Measurements from ENCODE around the gene MEOX2. TPM values are rescaled to one million over a fixed set of nuclear protein-coding genes. Genes with fewer than 3 reads are reported as not detected.

The MEOX2 gene
- total RNA-seq, 6 donors from 2014 or later: 2.9 to 17.2 (median 8.6) TPM

DNA sequence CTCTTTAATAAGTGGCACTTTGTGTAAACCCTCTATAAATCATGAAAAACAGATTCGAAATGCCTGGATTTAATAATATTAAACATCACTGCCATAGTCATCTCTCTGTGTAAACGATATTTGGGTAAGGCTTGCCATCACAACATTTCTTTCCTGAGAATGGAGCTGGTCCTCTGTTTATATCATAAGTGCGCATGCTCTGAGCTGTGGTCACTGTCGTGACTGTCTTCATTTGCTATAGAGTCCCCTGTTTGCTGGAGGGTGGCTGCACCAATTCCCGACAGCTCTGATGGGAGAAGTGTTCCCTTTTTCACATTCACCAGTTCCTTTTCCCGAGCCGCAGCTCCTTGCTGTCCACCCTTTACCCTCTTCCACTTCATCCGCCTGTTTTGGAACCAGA lies 74.3 kb downstream of the MEOX2 start:
- H3K4me3 ChIP-seq: no peak overlapping the region
- DNase-seq (no peak), ATAC-seq (ENCODE audit: low FRiP score in 2 of 2) (no peak)
- no peak overlapping the region for H3K27ac ChIP-seq
- no peaks in the 10 kb centered on the region for H3K27me3 ChIP-seq
- no peaks in the 10 kb centered on the region for H3K36me3 ChIP-seq
- WGBS, 2 donors: 80 to 81% methylated on average over 8 of the region's 8 CpGs
- H3K9me3 ChIP-seq: no peaks in the 10 kb centered on the region
- H3K4me1 ChIP-seq: no peaks in the 10 kb centered on the region
- TF ChIP-seq POLR2AphosphoS5 (IDR thresholded peaks at IDR 0.05): no peak
- TF ChIP-seq EP300 (IDR thresholded peaks at IDR 0.05): no peak
- no peak for TF ChIP-seq POLR2A (IDR thresholded peaks at IDR 0.05)
- TF ChIP-seq, protein P1, sequence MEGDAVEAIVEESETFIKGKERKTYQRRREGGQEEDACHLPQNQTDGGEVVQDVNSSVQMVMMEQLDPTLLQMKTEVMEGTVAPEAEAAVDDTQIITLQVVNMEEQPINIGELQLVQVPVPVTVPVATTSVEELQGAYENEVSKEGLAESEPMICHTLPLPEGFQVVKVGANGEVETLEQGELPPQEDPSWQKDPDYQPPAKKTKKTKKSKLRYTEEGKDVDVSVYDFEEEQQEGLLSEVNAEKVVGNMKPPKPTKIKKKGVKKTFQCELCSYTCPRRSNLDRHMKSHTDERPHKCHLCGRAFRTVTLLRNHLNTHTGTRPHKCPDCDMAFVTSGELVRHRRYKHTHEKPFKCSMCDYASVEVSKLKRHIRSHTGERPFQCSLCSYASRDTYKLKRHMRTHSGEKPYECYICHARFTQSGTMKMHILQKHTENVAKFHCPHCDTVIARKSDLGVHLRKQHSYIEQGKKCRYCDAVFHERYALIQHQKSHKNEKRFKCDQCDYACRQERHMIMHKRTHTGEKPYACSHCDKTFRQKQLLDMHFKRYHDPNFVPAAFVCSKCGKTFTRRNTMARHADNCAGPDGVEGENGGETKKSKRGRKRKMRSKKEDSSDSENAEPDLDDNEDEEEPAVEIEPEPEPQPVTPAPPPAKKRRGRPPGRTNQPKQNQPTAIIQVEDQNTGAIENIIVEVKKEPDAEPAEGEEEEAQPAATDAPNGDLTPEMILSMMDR (IDR thresholded peaks at IDR 0.05): no peak

DNA sequence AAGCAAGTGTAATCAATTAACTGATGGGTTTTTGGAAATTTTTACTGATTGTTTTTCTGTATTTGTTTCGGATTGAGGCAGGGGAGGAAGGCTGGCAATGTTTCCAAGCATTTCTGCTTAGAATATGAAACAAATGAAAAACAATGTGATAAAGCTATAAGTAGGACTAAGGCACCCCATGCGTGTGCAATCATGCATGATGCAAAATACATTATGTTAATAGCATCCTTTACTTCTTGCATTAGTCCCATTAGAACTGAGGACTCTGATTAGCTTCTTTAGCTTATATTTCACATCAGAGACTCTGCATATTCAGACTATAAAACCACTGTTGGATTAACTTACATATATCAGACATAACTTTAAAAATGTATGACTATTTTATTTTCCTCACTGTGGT lies 76.0 kb downstream of the MEOX2 start:
- Histone ChIP-seq H3K4me3 (no peak overlapping the region), H3K9me3 (no peaks in the 10 kb centered on the region), H3K36me3 (no peaks in the 10 kb centered on the region), H3K27me3 (no peaks in the 10 kb centered on the region), H3K4me1 (no peaks in the 10 kb centered on the region), H3K27ac (no peak overlapping the region)
- no peak for ATAC-seq (ENCODE audit: low FRiP score in 2 of 2)
- no peak for TF ChIP-seq POLR2AphosphoS5 (IDR thresholded peaks at IDR 0.05)
- TF ChIP-seq, protein P1 (IDR thresholded peaks at IDR 0.05): no peak
- TF ChIP-seq EP300 (IDR thresholded peaks at IDR 0.05): no peak
- no peak for TF ChIP-seq POLR2A (IDR thresholded peaks at IDR 0.05)
- WGBS, 2 donors: 79 to 89% methylated on average over 2 of the region's 2 CpGs
- no peak for DNase-seq

DNA sequence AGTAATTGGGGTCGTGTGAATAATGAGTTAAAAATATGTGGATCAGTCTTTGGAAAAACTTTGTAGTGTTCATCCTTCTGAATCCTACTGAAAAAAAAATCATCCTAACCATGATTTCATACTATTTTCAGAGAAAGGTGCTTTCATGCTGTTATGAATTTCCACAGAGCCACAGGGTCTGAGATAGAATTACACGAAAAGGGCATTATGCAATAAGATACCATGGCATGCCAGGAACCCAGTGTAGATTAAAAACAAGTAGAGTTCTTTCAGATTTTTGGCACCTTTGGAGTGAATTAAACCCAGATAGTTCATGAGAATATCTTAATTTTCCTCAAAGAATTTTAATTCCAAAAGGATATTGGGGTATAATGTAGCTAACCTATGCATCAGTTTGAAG lies 77.2 kb downstream of the MEOX2 start:
- no peak for DNase-seq
- Histone ChIP-seq H3K4me1 (no peaks in the 10 kb centered on the region), H3K27ac (no peak overlapping the region), H3K36me3 (no peaks in the 10 kb centered on the region), H3K4me3 (no peak overlapping the region), H3K9me3 (no peaks in the 10 kb centered on the region), H3K27me3 (no peaks in the 10 kb centered on the region)
- 75 to 77% methylated on average over 2 of the region's 2 CpGs for WGBS, 2 donors
- no peak for TF ChIP-seq EP300 (IDR thresholded peaks at IDR 0.05)
- no peak for TF ChIP-seq POLR2A (IDR thresholded peaks at IDR 0.05)
- no peak for TF ChIP-seq POLR2AphosphoS5 (IDR thresholded peaks at IDR 0.05)
- TF ChIP-seq, protein P1 (IDR thresholded peaks at IDR 0.05): no peak
- ATAC-seq (ENCODE audit: low FRiP score in 2 of 2): no peak

DNA sequence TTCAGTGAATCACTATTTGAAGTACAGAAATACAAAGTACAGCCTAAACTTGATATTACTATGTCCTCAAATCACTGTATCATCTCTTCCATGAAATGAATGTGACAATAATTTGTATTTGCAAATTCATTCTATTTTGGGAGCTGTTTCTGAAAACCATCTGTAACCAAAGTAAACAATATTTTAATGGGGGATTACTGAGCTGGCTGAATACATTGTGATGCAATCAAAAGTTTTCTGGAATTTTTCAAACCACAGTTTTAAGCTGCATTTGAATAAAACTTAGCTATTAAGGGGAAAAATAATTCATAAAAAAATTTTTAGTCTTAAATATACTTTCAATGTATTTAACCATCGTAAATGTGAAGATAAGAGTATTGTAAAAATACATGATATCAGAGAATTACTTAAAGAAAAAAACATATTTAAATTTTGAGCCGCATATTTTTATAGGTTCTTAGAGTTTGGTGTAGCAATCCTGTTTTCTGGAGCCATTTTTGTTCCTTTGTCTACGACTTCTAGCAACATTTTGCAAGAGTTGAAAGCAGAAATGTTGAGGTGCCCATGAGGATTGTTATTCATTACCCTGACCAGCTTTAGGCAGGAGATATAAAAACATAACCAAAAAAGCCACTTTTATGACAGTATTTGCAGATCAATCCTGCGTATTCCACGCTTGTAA lies 78.8 kb downstream of the MEOX2 start:
- WGBS, 2 donors: 88 to 90% methylated on average over 5 of the region's 5 CpGs
- ATAC-seq (ENCODE audit: low FRiP score in 2 of 2) (no peak), DNase-seq (no peak)
- TF ChIP-seq, protein P1 (IDR thresholded peaks at IDR 0.05): no peak
- TF ChIP-seq POLR2AphosphoS5 (IDR thresholded peaks at IDR 0.05): no peak
- TF ChIP-seq EP300 (IDR thresholded peaks at IDR 0.05): no peak
- no peak for TF ChIP-seq POLR2A (IDR thresholded peaks at IDR 0.05)
- no peak overlapping the region for H3K27ac ChIP-seq
- H3K4me1 ChIP-seq: no peaks in the 10 kb centered on the region
- no peaks in the 10 kb centered on the region for H3K9me3 ChIP-seq
- H3K4me3 ChIP-seq: no peak overlapping the region
- no peaks in the 10 kb centered on the region for H3K27me3 ChIP-seq
- no peaks in the 10 kb centered on the region for H3K36me3 ChIP-seq

DNA sequence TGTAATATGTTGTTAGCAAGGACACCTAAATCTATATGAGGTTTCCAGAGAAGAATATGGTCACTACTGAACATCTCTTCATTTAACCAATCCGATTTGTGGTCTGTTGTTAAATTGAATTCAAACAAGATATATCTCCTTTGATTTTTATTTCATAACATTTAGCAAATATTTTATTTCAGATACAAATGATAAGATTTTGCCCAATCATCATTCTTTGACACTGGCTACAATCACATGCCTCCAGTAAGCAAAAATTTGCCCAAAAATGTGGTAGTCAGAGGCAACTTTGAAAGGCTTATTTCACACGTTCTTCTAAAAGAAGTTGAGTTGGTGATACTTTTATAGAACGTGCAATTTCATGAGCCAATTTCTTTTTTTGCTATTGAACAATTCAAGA lies 79.9 kb downstream of the MEOX2 start:
- no peak for DNase-seq
- Histone ChIP-seq H3K9me3 (no peaks in the 10 kb centered on the region), H3K27ac (no peak overlapping the region), H3K27me3 (no peaks in the 10 kb centered on the region), H3K4me1 (no peaks in the 10 kb centered on the region), H3K4me3 (no peak overlapping the region), H3K36me3 (no peaks in the 10 kb centered on the region)
- no peak for ATAC-seq (ENCODE audit: low FRiP score in 2 of 2)
- 80 to 82% methylated on average over 3 of the region's 3 CpGs for WGBS, 2 donors
- TF ChIP-seq, protein P1 (IDR thresholded peaks at IDR 0.05): no peak
- TF ChIP-seq POLR2AphosphoS5 (IDR thresholded peaks at IDR 0.05) (no peak), EP300 (IDR thresholded peaks at IDR 0.05) (no peak), POLR2A (IDR thresholded peaks at IDR 0.05) (no peak)
